Ovary (tissue), 3 donors: ENCODE measurements around the gene EIF4G2.

Source experiments
- POLR2A ChIP-seq: fragments of 450-650 bp; IDR thresholded peaks from one replicate; pipeline ENCODE4 v1.6.1; 2017; ENCODE audit warnings: antibody characterized with exemption, mild to moderate bottlenecking, moderate library complexity
- TF ChIP-seq, protein P1 (sequence below), 3 donors: fragments of 450-650 bp in 2 of 3; fragments of 200-600 bp in 1 of 3; IDR thresholded peaks; one replicate each; pipeline versions ENCODE4 v1.5.1 to v1.8.0; 2016 to 2022; ENCODE audit warnings: antibody characterized with exemption in 3 of 3, mild to moderate bottlenecking in 1 of 3
- donor health status: DM: no; HTN: no; CAD: no.

DNA sequence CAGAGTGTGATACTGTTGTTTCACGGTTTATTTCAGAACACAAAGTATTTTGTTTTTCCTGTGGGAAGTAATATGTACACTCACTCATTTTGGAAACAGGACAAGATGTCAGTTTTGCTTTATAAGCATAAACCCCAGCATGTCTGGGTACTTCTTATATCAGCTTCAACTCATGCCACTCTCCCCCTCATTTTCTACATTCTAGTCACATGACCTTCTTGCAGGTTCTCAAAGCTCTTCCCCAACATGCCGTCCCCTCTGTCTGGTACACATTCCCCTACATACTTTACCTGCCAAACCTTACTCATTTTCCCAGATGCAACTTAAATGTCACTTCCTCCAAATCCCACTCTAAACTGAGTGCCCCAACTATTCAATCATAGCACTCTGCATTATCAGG is 59.2 kb downstream of the EIF4G2 start:
- TF ChIP-seq, protein P1, sequence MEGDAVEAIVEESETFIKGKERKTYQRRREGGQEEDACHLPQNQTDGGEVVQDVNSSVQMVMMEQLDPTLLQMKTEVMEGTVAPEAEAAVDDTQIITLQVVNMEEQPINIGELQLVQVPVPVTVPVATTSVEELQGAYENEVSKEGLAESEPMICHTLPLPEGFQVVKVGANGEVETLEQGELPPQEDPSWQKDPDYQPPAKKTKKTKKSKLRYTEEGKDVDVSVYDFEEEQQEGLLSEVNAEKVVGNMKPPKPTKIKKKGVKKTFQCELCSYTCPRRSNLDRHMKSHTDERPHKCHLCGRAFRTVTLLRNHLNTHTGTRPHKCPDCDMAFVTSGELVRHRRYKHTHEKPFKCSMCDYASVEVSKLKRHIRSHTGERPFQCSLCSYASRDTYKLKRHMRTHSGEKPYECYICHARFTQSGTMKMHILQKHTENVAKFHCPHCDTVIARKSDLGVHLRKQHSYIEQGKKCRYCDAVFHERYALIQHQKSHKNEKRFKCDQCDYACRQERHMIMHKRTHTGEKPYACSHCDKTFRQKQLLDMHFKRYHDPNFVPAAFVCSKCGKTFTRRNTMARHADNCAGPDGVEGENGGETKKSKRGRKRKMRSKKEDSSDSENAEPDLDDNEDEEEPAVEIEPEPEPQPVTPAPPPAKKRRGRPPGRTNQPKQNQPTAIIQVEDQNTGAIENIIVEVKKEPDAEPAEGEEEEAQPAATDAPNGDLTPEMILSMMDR (IDR thresholded peaks at IDR 0.05) = no peak
- no peak for TF ChIP-seq POLR2A
